ENCODE data around the gene GCHFR. TPM values are rescaled to one million over a fixed set of nuclear protein-coding genes. Genes with fewer than 3 reads are reported as not detected.

Gene GCHFR
- total RNA-seq, 1 donor from 2014 or later: 99.5 TPM

GRCh38 chr15:40785164-40785563, 21.3 kb downstream of the GCHFR start:
- intact Hi-C loops (cut with DNase I): no loop called here
- ATAC-seq: no peak
- peak overlapping the region; percentile 14 for H3K27ac ChIP-seq

GRCh38 chr15:40785814-40786213, 21.9 kb downstream of the GCHFR start:
- Histone ChIP-seq H3K27me3 (ENCODE audit: low read depth) (no peaks in the 10 kb centered on the region), H3K4me3 (no peak overlapping the region), H3K27ac (peak overlapping the region; percentile 14), H3K9me3 (no peaks in the 10 kb centered on the region), H3K36me3 (peaks cover 5% of the 10 kb centered on the region), H3K4me1 (peaks cover 29% of the 10 kb centered on the region)
- DNase-seq (peak; percentile 7), ATAC-seq (no peak)
- TF ChIP-seq CTCF (IDR thresholded peaks at IDR 0.05): no peak
- intact Hi-C loops (cut with DNase I): no loop called here

More at GRCh38 chr15:40785164-40785563, 21.3 kb downstream of the GCHFR start:
- peaks cover 23% of the 10 kb centered on the region for H3K4me1 ChIP-seq
- TF ChIP-seq CTCF (IDR thresholded peaks at IDR 0.05): no peak
- no peak for DNase-seq
- H3K9me3 ChIP-seq: no peaks in the 10 kb centered on the region
- H3K27me3 ChIP-seq (ENCODE audit: low read depth): no peaks in the 10 kb centered on the region
- H3K36me3 ChIP-seq: no peaks in the 10 kb centered on the region
- H3K4me3 ChIP-seq: no peak overlapping the region

GRCh38 chr15:40787344-40787841, 23.5 kb downstream of the GCHFR start:
- Histone ChIP-seq H3K4me1 (peaks cover 29% of the 10 kb centered on the region), H3K27me3 (ENCODE audit: low read depth) (no peaks in the 10 kb centered on the region), H3K27ac (peak overlapping the region; percentile 68), H3K4me3 (no peak overlapping the region), H3K9me3 (no peaks in the 10 kb centered on the region), H3K36me3 (peaks cover 15% of the 10 kb centered on the region)
- no peak for TF ChIP-seq CTCF (IDR thresholded peaks at IDR 0.05)
- DNase-seq: peak; percentile 63
- peak; percentile 74 to 82 for ATAC-seq
- intact Hi-C loops (cut with DNase I): no loop called here

- H3K4me3 ChIP-seq: no peak overlapping the region
- no peaks in the 10 kb centered on the region for H3K27me3 ChIP-seq (ENCODE audit: low read depth)
- peaks cover 15% of the 10 kb centered on the region for H3K36me3 ChIP-seq
- TF ChIP-seq CTCF (IDR thresholded peaks at IDR 0.05): no peak
- H3K9me3 ChIP-seq: no peaks in the 10 kb centered on the region
- ATAC-seq (peak in 1 of 2 donors; percentile 3), DNase-seq (peak; percentile 19)
- H3K4me1 ChIP-seq: peaks cover 29% of the 10 kb centered on the region
- peak overlapping the region; percentile 68 for H3K27ac ChIP-seq
- intact Hi-C loops (cut with DNase I): no loop called here
Observed at GRCh38 chr15:40787991-40788390, 24.1 kb downstream of the GCHFR start.

GRCh38 chr15:40789119-40789518, 25.3 kb downstream of the GCHFR start:
- Histone ChIP-seq H3K4me1 (peaks cover 33% of the 10 kb centered on the region), H3K4me3 (no peak overlapping the region), H3K27ac (peak overlapping the region; percentile 9), H3K9me3 (no peaks in the 10 kb centered on the region), H3K27me3 (ENCODE audit: low read depth) (no peaks in the 10 kb centered on the region), H3K36me3 (peaks cover 15% of the 10 kb centered on the region)
- ATAC-seq (no peak), DNase-seq (peak; percentile 31)
- intact Hi-C loops (cut with DNase I): no loop called here
- no peak for TF ChIP-seq CTCF (IDR thresholded peaks at IDR 0.05)
